Caco-2 (cell line): Measurements from ENCODE around the gene PROK2. TPM values are rescaled to one million over a fixed set of nuclear protein-coding genes. Genes with fewer than 3 reads are reported as not detected.

Experiments used
- BruUV-seq: library from RNA; stranded (reverse); fragments of 400-500 nt; replicated peaks from 2 replicates; lab custom pipeline; 2021; lab: Mats Ljungman, UMichigan
- CTCF ChIA-PET: fragments of 300-600 bp; sonication (Branson Sonifier 250); formaldehyde crosslinking; loops from one replicate; lab custom pipeline; 2022; ENCODE audit warnings: antibody characterized with exemption; lab: Charles Lee
- POLR2A ChIA-PET: fragments of 300-600 bp; sonication (Branson Sonifier 250); formaldehyde crosslinking; loops from one replicate; lab custom pipeline; 2022; ENCODE audit warnings: antibody characterized with exemption; lab: Charles Lee
- DNase-seq, 2 experiments: peaks; one replicate each; pipeline versions ENCODE4 v3.0.0 to v3.0.0-alpha.2; 2020 to 2022
- H3K27me3 ChIP-seq: replicated peaks from 2 replicates; pipeline ENCODE4 v1.6.0; 2011; ENCODE audit warnings: low read length; ENCODE audit not compliant: control insufficient read depth, insufficient read depth
- H3K36me3 ChIP-seq: 2 replicates; pipeline ENCODE4 v1.5.1; 2011; ENCODE audit warnings: low read length; ENCODE audit not compliant: control insufficient read depth, insufficient read depth
- H3K4me1 ChIP-seq: fragments of 250-450 bp; sonication (Bioruptor Pico); 2 replicates; pipeline ENCODE4 v1.5.1; 2020; ENCODE audit warnings: mild to moderate bottlenecking
- H3K4me3 ChIP-seq: 2 replicates; pipeline ENCODE4 v1.5.1; 2011; ENCODE audit warnings: low read depth, mild to moderate bottlenecking, control low read depth, low read length
- H3K9me3 ChIP-seq: fragments of 250-450 bp; sonication (Bioruptor Pico); 2 replicates; pipeline ENCODE4 v1.5.1; 2020; ENCODE audit warnings: mild to moderate bottlenecking, moderate library complexity
- H3K27ac Mint-ChIP-seq: one replicate; pipeline ENCODE4 v1.8.0; 2022; ENCODE audit warnings: mixed read lengths; ENCODE audit not compliant: unreplicated experiment
- H3K27me3 Mint-ChIP-seq: one replicate; pipeline ENCODE4 v1.8.0; 2022; ENCODE audit warnings: mixed read lengths; ENCODE audit not compliant: insufficient read depth, unreplicated experiment
- H3K36me3 Mint-ChIP-seq: one replicate; pipeline ENCODE4 v1.8.0; 2022; ENCODE audit warnings: mild to moderate bottlenecking, mixed read lengths; ENCODE audit not compliant: insufficient read depth, unreplicated experiment
- H3K4me1 Mint-ChIP-seq: one replicate; pipeline ENCODE4 v1.8.0; 2022; ENCODE audit warnings: low read depth, mixed read lengths; ENCODE audit not compliant: unreplicated experiment
- H3K4me3 Mint-ChIP-seq: one replicate; pipeline ENCODE4 v1.8.0; 2022; ENCODE audit warnings: mild to moderate bottlenecking, moderate library complexity, mixed read lengths; ENCODE audit not compliant: unreplicated experiment
- H3K9me3 Mint-ChIP-seq: one replicate; pipeline ENCODE4 v1.8.0; 2022; ENCODE audit warnings: mixed read lengths; ENCODE audit not compliant: unreplicated experiment
- CTCF ChIP-seq, 2 experiments: fragments of 200-600 bp in 1 of 2; IDR thresholded peaks; 1 replicate in 1 of 2; 2 replicates in 1 of 2; pipeline versions ENCODE4 v1.5.1 to v1.8.0; 2011 to 2022; ENCODE audit warnings: antibody characterized with exemption in 1 of 2, control low read depth in 1 of 2, inconsistent platforms in 1 of 2, low read depth in 1 of 2, low read length in 1 of 2, mild to moderate bottlenecking in 1 of 2, moderate library complexity in 1 of 2; ENCODE audit not compliant: insufficient read depth in 1 of 2, severe bottlenecking in 1 of 2, unreplicated experiment in 1 of 2
- intact Hi-C: fragments of 100-400 bp; cut with micrococcal nuclease; formaldehyde crosslinking; loops from one replicate; pipeline ENCODE4 v1.10.0; 2022; ENCODE audit not compliant: unreplicated experiment
- total RNA-seq: library from RNA; stranded (reverse); gene quantifications from 2 replicates; pipeline ENCODE4 v1.2.3, GENCODE V29; 2022

Gene PROK2
- total RNA-seq, 1 experiment from 2014 or later = not detected

GRCh38 chr3:71803248-71803647, 18.3 kb upstream of the PROK2 start:
- H3K4me1 ChIP-seq = no peaks in the 10 kb centered on the region
- no peaks in the 10 kb centered on the region for H3K36me3 ChIP-seq
- H3K4me3 ChIP-seq = no peak overlapping the region
- no peaks in the 10 kb centered on the region for H3K36me3 Mint-ChIP-seq
- no TSS peak for BruUV-seq
- intact Hi-C loops = no loop called here
- no peak overlapping the region for H3K27ac Mint-ChIP-seq
- H3K9me3 Mint-ChIP-seq = no peaks in the 10 kb centered on the region
- DNase-seq = no peak
- no peaks in the 10 kb centered on the region for H3K4me1 Mint-ChIP-seq
- no peak overlapping the region for H3K4me3 Mint-ChIP-seq
- H3K9me3 ChIP-seq = no peaks in the 10 kb centered on the region
- CTCF ChIA-PET = no interaction called here
- POLR2A ChIA-PET = no interaction called here
- TF ChIP-seq CTCF (IDR thresholded peaks at IDR 0.05; ENCODE audit: insufficient read depth in 1 of 2, low read depth in 1 of 2, low read length in 1 of 2, severe bottlenecking in 1 of 2, unreplicated experiment in 1 of 2) = no peak
- no peaks in the 10 kb centered on the region for H3K27me3 ChIP-seq
- peaks cover 18% of the 10 kb centered on the region for H3K27me3 Mint-ChIP-seq

DNA sequence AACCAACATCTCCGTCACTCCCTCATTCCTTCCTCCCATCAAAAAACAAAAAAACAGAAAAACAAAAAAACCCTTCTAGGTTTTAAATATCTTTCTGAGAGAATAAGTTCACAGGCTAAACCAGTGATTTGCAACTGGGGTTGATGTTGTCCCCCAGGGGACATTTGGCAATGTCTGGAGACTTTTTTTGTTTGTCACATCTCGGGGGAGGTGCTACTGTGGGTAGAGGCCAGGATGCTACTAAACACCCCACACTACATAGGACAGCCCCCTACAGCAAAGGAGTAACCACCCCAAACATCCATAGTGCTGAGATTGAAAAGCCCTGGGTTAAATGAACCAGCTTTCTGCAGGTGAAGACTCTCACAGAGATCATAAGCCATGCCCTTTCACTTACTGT, 17.0 kb upstream of the PROK2 start:
- TF ChIP-seq CTCF (IDR thresholded peaks at IDR 0.05; ENCODE audit: insufficient read depth in 1 of 2, low read depth in 1 of 2, low read length in 1 of 2, severe bottlenecking in 1 of 2, unreplicated experiment in 1 of 2) = no peak
- no peak overlapping the region for H3K27ac Mint-ChIP-seq
- H3K36me3 Mint-ChIP-seq = no peaks in the 10 kb centered on the region

GRCh38 chr3:71800023-71800422, 15.1 kb upstream of the PROK2 start:
- no peak for TF ChIP-seq CTCF (IDR thresholded peaks at IDR 0.05; ENCODE audit: insufficient read depth in 1 of 2, low read depth in 1 of 2, low read length in 1 of 2, severe bottlenecking in 1 of 2, unreplicated experiment in 1 of 2)
- Histone ChIP-seq H3K4me3 (no peak overlapping the region), H3K4me1 (no peaks in the 10 kb centered on the region), H3K9me3 (no peaks in the 10 kb centered on the region), H3K27me3 (no peaks in the 10 kb centered on the region), H3K36me3 (no peaks in the 10 kb centered on the region)
- no peak for DNase-seq
- Mint-ChIP-seq H3K4me1 (no peaks in the 10 kb centered on the region), H3K9me3 (no peaks in the 10 kb centered on the region), H3K4me3 (no peak overlapping the region), H3K36me3 (no peaks in the 10 kb centered on the region), H3K27ac (no peak overlapping the region), H3K27me3 (peaks cover 17% of the 10 kb centered on the region)
- ChIA-PET POLR2A (no interaction called here), CTCF (no interaction called here)
- intact Hi-C loops = no loop called here
- BruUV-seq = no TSS peak

More for the DNA sequence above, 17.0 kb upstream of the PROK2 start:
- Histone ChIP-seq H3K36me3 (no peaks in the 10 kb centered on the region), H3K4me1 (no peaks in the 10 kb centered on the region), H3K9me3 (no peaks in the 10 kb centered on the region), H3K4me3 (no peak overlapping the region), H3K27me3 (no peaks in the 10 kb centered on the region)
- H3K4me3 Mint-ChIP-seq = no peak overlapping the region
- ChIA-PET CTCF (no interaction called here), POLR2A (no interaction called here)
- H3K9me3 Mint-ChIP-seq = no peaks in the 10 kb centered on the region
- BruUV-seq = no TSS peak
- H3K27me3 Mint-ChIP-seq = peaks cover 20% of the 10 kb centered on the region
- no peak for DNase-seq
- intact Hi-C loops = no loop called here
- no peaks in the 10 kb centered on the region for H3K4me1 Mint-ChIP-seq
